OCI-LY1 (cell line): ENCODE data around the gene PAX5.

Experiments used
- H2AFZ ChIP-seq: fragments of 200-600 bp; sonication (generic), shearing (Covaris generic); 2 replicates; pipeline ENCODE4 v1.6.0; 2014; ENCODE audit warnings: antibody characterized with exemption, mild to moderate bottlenecking, low read length
- H3F3A ChIP-seq: fragments of 200-600 bp; sonication (generic), shearing (Covaris generic); 2 replicates; pipeline ENCODE4 v1.6.0; 2014; ENCODE audit warnings: mild to moderate bottlenecking, antibody characterized with exemption, low read length, moderate library complexity; ENCODE audit not compliant: insufficient read depth
- H3K27ac ChIP-seq: fragments of 200-600 bp; sonication (generic); 2 replicates; pipeline ENCODE4 v1.5.1; 2014; ENCODE audit warnings: low read length, mixed run types, mild to moderate bottlenecking, low read depth; ENCODE audit not compliant: poor library complexity, severe bottlenecking
- H3K27me3 ChIP-seq: fragments of 200-600 bp; sonication (generic); 2 replicates; pipeline ENCODE4 v1.6.0; 2014; ENCODE audit warnings: antibody characterized with exemption, mild to moderate bottlenecking, low read length, moderate library complexity; ENCODE audit not compliant: insufficient read depth
- H3K36me3 ChIP-seq: fragments of 200-600 bp; sonication (generic); 2 replicates; pipeline ENCODE4 v1.6.1; 2014; ENCODE audit warnings: mild to moderate bottlenecking, antibody characterized with exemption, low read length, moderate library complexity, mixed read lengths; ENCODE audit not compliant: insufficient read depth
- H3K4me1 ChIP-seq: fragments of 200-600 bp; sonication (generic); 2 replicates; pipeline ENCODE4 v1.5.1; 2014; ENCODE audit warnings: mild to moderate bottlenecking, low read length, moderate library complexity; ENCODE audit not compliant: insufficient read depth, severe bottlenecking
- H3K4me2 ChIP-seq: fragments of 200-600 bp; sonication (generic), shearing (Covaris generic); 2 replicates; pipeline ENCODE4 v1.6.1; 2014; ENCODE audit warnings: low read length
- H3K4me3 ChIP-seq: fragments of 200-600 bp; sonication (generic); 2 replicates; pipeline ENCODE4 v1.5.1; 2014; ENCODE audit warnings: low read length, low read depth, mild to moderate bottlenecking, mixed read lengths; ENCODE audit not compliant: poor library complexity, severe bottlenecking
- H3K79me2 ChIP-seq: fragments of 200-600 bp; shearing (Covaris generic); 2 replicates; pipeline ENCODE4 v1.6.1; 2016; ENCODE audit warnings: mixed run types, low read length, mixed read lengths; ENCODE audit not compliant: insufficient read depth
- H3K9ac ChIP-seq: fragments of 200-600 bp; sonication (generic), shearing (Covaris generic); 2 replicates; pipeline ENCODE4 v1.6.1; 2014; ENCODE audit warnings: mild to moderate bottlenecking, low read length, mixed read lengths
- H3K9me2 ChIP-seq: fragments of 200-600 bp; sonication (generic), shearing (Covaris generic); 2 replicates; pipeline ENCODE4 v1.6.1; 2014; ENCODE audit warnings: low read depth, mild to moderate bottlenecking, low read length, mixed read lengths
- H3K9me3 ChIP-seq: fragments of 200-600 bp; shearing (Covaris generic); 2 replicates; pipeline ENCODE4 v1.6.1; 2014; ENCODE audit warnings: low read length, mixed read lengths
- H4K20me1 ChIP-seq: fragments of 200-600 bp; sonication (generic), shearing (Covaris generic); 2 replicates; pipeline ENCODE4 v1.6.0; 2016; ENCODE audit warnings: mild to moderate bottlenecking, low read length; ENCODE audit not compliant: insufficient read depth
- EZH2 ChIP-seq: fragments of 200-600 bp; sonication (generic), shearing (Covaris generic); IDR thresholded peaks from 2 replicates; pipeline ENCODE4 v1.8.0; 2017; ENCODE audit warnings: borderline replicate concordance, mixed run types, mild to moderate bottlenecking, antibody characterized with exemption, low read length, moderate library complexity, mixed read lengths
- TF ChIP-seq, protein P1 (sequence below): fragments of 200-600 bp; sonication (generic), shearing (Covaris generic); IDR thresholded peaks from 2 replicates; pipeline ENCODE4 v1.5.1; 2017; ENCODE audit warnings: mild to moderate bottlenecking, antibody characterized with exemption, low read length, moderate library complexity, mixed read lengths

The PAX5 gene

DNA sequence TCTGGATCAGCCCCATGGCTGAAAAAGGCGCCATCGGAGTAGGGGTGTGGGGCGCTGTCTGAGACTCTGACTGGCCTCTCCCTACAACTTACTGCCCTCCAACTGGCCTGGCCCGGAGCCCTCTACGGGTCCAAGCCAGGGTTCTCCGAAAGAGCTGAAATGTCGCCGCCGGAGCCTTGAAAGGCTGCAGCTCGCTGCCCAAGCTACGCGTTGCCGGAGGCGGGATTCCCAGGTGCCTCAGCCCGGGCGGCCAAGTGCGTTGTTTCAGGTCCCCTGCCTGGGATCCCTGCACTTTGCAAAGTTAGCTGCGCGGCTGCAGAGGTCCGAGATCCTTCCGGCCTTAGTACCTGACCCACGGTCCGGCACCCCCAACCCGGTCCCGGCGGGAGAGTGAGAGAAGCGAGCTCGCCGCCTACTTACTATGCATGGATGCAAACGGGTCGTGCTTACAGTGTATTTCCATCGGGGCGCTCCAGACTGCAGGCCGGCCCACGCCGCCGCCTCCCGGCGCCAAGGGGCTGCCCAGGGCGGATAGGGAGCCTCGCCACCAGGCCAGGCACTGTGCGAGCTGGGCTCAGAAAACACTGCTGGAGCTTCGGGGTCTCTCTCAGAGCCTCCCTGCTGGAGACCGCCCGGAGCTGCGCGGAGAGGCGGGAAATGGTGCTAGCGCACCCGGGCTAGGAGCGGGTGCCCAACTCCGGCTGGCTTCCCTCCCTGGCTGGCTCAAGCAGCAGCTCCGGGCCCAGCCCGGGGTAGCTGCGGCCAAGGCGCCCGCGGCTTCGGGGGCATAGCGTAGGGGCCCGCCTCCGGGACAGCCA is 7.7 kb downstream of the PAX5 start:
- H3K4me3 ChIP-seq, result peak overlapping the region; percentile 82
- TF ChIP-seq EZH2, result no peak
- TF ChIP-seq, protein P1, sequence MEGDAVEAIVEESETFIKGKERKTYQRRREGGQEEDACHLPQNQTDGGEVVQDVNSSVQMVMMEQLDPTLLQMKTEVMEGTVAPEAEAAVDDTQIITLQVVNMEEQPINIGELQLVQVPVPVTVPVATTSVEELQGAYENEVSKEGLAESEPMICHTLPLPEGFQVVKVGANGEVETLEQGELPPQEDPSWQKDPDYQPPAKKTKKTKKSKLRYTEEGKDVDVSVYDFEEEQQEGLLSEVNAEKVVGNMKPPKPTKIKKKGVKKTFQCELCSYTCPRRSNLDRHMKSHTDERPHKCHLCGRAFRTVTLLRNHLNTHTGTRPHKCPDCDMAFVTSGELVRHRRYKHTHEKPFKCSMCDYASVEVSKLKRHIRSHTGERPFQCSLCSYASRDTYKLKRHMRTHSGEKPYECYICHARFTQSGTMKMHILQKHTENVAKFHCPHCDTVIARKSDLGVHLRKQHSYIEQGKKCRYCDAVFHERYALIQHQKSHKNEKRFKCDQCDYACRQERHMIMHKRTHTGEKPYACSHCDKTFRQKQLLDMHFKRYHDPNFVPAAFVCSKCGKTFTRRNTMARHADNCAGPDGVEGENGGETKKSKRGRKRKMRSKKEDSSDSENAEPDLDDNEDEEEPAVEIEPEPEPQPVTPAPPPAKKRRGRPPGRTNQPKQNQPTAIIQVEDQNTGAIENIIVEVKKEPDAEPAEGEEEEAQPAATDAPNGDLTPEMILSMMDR, result no peak
- peak overlapping the region; percentile 68 for H3K27ac ChIP-seq
- H3K79me2 ChIP-seq, result peaks cover 75% of the 10 kb centered on the region
- H3K9me3 ChIP-seq, result no peaks in the 10 kb centered on the region
- no peaks in the 10 kb centered on the region for H3K9me2 ChIP-seq
- H3K9ac ChIP-seq, result peak overlapping the region; percentile 78
- H3K4me2 ChIP-seq, result peak overlapping the region; percentile 88
- H3F3A ChIP-seq, result peaks cover 5% of the 10 kb centered on the region; the same call in 1 of the 2 replicates
- no peaks in the 10 kb centered on the region for H3K27me3 ChIP-seq
- H3K36me3 ChIP-seq, result peaks cover 50% of the 10 kb centered on the region
- H3K4me1 ChIP-seq, result peaks cover 89% of the 10 kb centered on the region
- no peak overlapping the region for H2AFZ ChIP-seq
- no peaks in the 10 kb centered on the region for H4K20me1 ChIP-seq

DNA sequence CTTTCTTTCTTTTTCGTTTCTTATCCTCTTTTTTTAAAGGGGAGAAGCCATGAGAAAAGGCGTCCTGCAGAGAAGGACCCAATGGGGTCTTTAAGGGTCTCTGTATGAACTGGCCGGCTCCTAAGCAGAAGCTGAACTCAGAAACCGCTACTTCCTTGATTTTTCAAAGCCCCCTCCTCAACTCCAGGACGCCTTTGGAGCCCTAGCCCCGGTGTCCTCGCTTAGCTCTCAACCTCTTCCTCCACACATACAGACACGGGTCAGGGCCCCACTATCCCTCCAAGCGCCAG is 8.3 kb downstream of the PAX5 start:
- Histone ChIP-seq H3K36me3 (peaks cover 56% of the 10 kb centered on the region), H3K27ac (peak overlapping the region; percentile 68), H3K4me2 (peak overlapping the region; percentile 88), H3K79me2 (peaks cover 75% of the 10 kb centered on the region), H3K9me3 (no peaks in the 10 kb centered on the region), H3F3A (peaks cover 5% of the 10 kb centered on the region; the same call in 1 of the 2 replicates), H3K4me1 (peaks cover 89% of the 10 kb centered on the region), H3K9me2 (no peaks in the 10 kb centered on the region), H3K9ac (peak overlapping the region; percentile 78), H4K20me1 (no peaks in the 10 kb centered on the region), H3K27me3 (no peaks in the 10 kb centered on the region), H2AFZ (no peak overlapping the region), H3K4me3 (peak overlapping the region; percentile 82)
- TF ChIP-seq, protein P1, result no peak
- no peak for TF ChIP-seq EZH2

DNA sequence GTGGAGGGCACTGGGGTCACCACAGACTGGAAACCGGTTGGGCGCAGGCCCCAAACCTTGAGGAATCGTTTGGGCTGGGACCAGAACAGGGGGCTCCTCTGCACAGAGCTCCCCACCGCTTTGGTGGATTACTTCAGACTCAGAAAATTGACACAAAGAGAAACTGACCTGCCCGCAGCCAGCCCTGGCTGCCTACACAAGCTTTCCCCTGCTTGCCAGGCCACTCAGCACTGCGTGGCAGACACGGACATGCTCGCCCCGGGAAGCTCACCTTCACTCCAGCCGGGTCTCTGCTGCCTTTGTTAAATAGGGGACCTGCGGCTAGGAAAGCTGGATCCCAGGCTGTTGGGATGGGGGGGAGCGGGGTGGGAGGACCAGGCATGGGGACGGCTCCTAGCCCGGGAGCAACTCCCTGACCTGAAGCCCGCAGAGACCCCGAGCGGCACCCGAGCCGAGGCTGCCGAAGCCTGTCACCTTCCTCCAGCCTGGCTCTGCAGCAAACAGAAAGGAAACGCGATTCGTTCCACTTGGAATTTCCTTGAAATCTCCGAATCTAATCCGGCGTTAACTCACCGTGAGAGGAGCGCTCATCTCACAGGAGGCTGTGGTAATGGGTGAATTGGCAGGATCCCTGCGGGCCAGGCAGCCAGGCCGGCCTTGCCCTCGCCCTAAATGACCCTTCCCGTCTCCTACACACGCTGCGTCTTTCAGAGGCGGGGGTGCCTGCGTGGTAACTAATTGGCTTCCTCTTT is 8.8 kb downstream of the PAX5 start:
- peak overlapping the region; percentile 82 for H3K4me3 ChIP-seq
- no peak for TF ChIP-seq EZH2
- TF ChIP-seq, protein P1, result no peak
- peaks cover 61% of the 10 kb centered on the region for H3K36me3 ChIP-seq
- H3K4me2 ChIP-seq, result peak overlapping the region; percentile 88
- H3K79me2 ChIP-seq, result peaks cover 74% of the 10 kb centered on the region
- H2AFZ ChIP-seq, result no peak overlapping the region
- H3F3A ChIP-seq, result peaks cover 5% of the 10 kb centered on the region; the same call in 1 of the 2 replicates
- no peaks in the 10 kb centered on the region for H3K9me2 ChIP-seq
- peak overlapping the region; percentile 68 for H3K27ac ChIP-seq
- no peaks in the 10 kb centered on the region for H3K27me3 ChIP-seq
- H3K4me1 ChIP-seq, result peaks cover 89% of the 10 kb centered on the region
- H3K9me3 ChIP-seq, result no peaks in the 10 kb centered on the region
- H3K9ac ChIP-seq, result peak overlapping the region; percentile 78
- no peaks in the 10 kb centered on the region for H4K20me1 ChIP-seq
